H7 (cell line): ENCODE measurements around the gene GATAD2A. TPM values are rescaled to one million over a fixed set of nuclear protein-coding genes. Genes with fewer than 3 reads are reported as not detected.

Source experiments
- DNase-seq: peaks from one replicate; pipeline ENCODE4 v3.0.0; 2012
- H3K27me3 ChIP-seq: 2 replicates; pipeline ENCODE4 v1.6.0; 2011; ENCODE audit warnings: mild to moderate bottlenecking, low read length; ENCODE audit not compliant: control insufficient read depth, insufficient read depth
- H3K36me3 ChIP-seq: replicated peaks from 2 replicates; pipeline ENCODE4 v1.5.1; 2011; ENCODE audit warnings: low read length; ENCODE audit not compliant: control insufficient read depth, insufficient read depth
- H3K4me3 ChIP-seq: 2 replicates; pipeline ENCODE4 v1.5.1; 2011; ENCODE audit warnings: low read depth, mild to moderate bottlenecking, control low read depth, low read length, moderate library complexity; ENCODE audit not compliant: insufficient read depth
- total RNA-seq: library from RNA; depleted of rRNA; stranded (reverse); fragments of >200 nt; shearing (Covaris generic); gene quantifications from 2 replicates; pipeline ENCODE4 v1.2.3, GENCODE V29; 2014

The GATAD2A gene
- total RNA-seq, 1 experiment from 2014 or later: 104 TPM

DNA sequence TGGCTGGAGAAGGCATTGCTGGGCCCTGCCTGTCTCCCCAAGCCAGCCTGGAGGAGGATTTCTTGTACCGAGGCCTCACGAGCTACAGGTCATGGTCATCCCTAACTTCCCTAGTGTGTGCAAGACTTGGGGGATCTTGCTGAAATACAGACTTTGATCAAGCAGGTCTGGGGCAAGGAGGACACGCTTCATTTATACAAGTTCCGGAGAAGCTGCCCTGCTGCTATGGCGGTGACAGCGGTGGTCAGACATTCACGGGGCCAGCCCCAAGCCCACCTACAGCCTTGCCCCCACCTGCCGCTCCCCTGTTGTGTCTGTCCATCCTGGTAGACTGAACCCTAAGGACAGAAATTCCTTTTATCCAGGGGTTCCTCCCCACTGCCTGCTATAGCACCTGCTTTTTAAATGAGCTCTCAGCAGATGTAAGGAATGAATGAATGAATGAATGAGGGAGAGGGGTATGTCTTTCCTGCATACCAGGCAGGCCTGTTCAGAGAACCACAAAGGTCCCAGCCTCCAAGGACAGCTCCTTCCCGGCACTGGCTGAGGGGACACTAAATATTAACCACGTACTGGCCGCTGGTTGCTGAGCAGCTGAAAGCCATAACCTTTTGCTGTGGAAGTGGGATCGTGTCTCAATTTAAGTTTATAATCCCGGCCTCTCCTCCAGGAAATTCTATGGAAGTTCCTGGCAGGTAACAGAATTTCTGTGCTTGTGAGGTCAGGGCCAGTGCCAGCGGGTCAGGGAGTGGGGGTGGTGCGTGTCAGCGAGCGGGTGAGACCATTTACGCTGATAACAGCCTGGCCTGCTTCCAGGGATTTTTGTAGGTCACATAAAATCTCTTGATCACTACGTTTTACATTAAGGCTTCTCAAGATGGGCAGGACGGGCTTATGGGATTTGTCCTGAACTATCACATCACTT lies 82.7 kb downstream of the GATAD2A start:
- no peak overlapping the region for H3K4me3 ChIP-seq
- DNase-seq: peak; percentile 62
- H3K27me3 ChIP-seq: no peaks in the 10 kb centered on the region
- H3K36me3 ChIP-seq: peaks cover 13% of the 10 kb centered on the region

DNA sequence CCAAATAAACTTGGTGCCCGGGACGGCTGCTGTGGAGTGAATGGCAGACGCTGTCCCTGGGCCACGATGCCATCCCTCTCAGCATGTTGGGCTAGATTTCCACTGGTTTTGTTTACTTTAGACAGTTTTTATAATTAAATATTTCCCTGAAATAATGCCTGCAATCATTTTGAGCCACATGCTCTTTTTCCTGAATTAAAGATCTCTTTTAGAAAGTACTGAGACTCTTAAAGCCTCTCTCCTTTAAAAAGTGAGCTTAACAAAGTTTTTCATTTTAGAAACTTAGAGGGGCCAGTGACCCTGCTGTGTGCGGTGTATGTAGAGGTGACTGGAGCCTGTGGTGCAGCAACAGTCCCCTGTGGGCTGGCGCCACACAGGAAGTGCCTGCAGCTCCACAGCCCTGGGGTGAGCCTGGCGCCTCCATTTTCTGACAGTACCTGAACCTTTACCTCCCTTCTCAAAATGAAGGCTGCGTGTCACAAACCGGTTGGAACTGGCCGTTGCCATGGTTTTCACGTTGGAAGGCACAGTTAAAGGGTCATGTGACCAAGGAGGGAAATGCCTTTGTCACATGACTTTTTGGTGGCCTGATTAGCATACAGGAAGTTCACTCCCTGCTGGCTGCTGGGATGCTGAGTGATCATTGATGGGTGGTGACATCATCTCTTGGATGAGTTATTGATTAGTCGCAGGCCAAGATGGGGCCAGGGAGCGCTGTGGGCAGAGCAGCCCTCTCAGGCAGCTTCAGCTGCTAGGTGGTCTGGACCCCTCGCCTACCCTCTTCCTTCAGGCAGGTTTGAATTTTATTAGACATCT lies 83.6 kb downstream of the GATAD2A start:
- H3K36me3 ChIP-seq: peaks cover 16% of the 10 kb centered on the region
- no peak overlapping the region for H3K4me3 ChIP-seq
- DNase-seq: peak; percentile 89
- no peaks in the 10 kb centered on the region for H3K27me3 ChIP-seq

- no peak overlapping the region for H3K4me3 ChIP-seq
- DNase-seq: no peak
- H3K27me3 ChIP-seq: no peaks in the 10 kb centered on the region
- H3K36me3 ChIP-seq: peaks cover 21% of the 10 kb centered on the region
These were observed 84.3 kb downstream of the GATAD2A start for GRCh38 chr19:19489804-19490204.

DNA sequence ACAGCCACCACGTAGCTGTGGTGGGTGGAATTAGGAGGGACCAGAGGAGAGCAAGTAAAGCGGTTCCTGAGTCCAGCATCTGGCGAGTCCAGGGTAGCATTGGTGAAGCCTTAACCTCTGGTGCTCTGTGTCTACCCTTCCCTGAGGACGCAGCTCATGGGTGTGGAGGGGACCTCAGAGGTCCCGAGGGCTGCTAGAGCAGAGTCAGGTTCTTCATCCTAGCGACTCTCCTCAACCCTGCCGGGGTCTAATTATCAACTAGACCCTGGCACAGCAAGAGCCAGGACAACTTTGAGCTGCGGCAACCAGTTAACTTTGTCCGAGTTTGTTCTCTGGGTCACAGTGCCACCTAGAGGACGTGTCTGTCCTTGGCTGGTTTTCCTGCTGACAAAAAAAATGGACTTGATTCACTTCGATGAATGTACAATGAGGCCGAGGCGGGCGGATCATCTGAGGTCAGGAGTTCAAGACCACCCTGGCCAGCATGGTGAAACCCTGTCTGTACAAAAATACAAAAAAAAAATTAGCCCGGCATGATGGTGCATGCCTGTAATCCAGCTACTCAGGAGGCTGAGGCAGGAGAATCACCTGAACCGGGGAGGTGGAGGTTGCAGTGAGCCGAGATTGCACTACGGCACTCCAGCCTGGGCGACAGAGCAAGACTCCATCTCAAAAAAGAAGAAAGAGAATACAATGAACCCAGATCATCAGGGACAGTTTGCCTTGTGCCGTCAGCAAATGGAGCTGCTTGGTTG lies 84.9 kb downstream of the GATAD2A start:
- no peak overlapping the region for H3K4me3 ChIP-seq

GRCh38 chr19:19491321-19492025 lies 86.0 kb downstream of the GATAD2A start:
- Histone ChIP-seq H3K36me3 (peaks cover 28% of the 10 kb centered on the region), H3K27me3 (no peaks in the 10 kb centered on the region), H3K4me3 (no peak overlapping the region)
- DNase-seq: peak; percentile 22

More for the DNA sequence above, 84.9 kb downstream of the GATAD2A start:
- Histone ChIP-seq H3K36me3 (peaks cover 21% of the 10 kb centered on the region), H3K27me3 (no peaks in the 10 kb centered on the region)
- DNase-seq: peak; percentile 91

GRCh38 chr19:19492026-19492610 lies 86.6 kb downstream of the GATAD2A start:
- H3K36me3 ChIP-seq: peaks cover 30% of the 10 kb centered on the region
- H3K4me3 ChIP-seq: no peak overlapping the region
- DNase-seq: no peak
- H3K27me3 ChIP-seq: no peaks in the 10 kb centered on the region

DNA sequence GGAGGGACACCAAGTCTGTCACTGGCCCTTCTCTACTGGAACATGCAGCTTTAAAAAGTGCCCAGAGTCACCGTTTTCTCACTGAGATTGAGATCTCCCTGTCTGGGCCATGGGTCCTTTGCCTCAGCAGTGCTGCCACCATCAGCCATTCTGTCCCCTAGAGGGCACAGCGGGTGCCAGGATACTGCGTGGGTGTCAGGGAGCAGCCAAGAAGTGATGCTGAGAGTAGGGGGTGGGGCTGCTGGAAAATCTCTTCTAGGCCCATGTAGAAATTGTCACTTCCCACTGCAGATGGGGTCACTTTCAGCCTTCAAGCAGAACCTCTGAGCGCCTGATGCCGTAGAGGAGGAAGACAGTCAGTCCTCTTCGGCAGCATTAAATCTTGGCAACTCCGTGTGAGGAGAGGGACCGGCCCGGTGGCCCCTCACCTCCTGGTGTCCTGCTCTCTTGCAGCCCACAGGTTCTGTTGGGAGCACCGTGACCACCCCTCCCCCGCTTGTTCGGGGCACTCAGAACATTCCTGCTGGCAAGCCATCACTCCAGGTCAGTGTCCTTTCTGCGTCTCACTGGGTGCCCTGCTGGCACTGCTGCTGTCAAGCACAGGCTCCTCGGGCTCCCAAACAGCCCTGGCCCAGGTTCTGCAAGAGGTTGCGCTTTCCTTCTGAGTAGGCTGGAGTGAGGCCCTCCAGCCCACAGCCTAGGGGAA lies 88.5 kb downstream of the GATAD2A start:
- H3K27me3 ChIP-seq: no peaks in the 10 kb centered on the region
- peaks cover 34% of the 10 kb centered on the region for H3K36me3 ChIP-seq
- no peak overlapping the region for H3K4me3 ChIP-seq
- DNase-seq: peak; percentile 48

GRCh38 chr19:19495614-19496603 lies 90.4 kb downstream of the GATAD2A start:
- DNase-seq: peak; percentile 56
- H3K36me3 ChIP-seq: peaks cover 37% of the 10 kb centered on the region
- H3K4me3 ChIP-seq: no peak overlapping the region
- H3K27me3 ChIP-seq: no peaks in the 10 kb centered on the region

DNA sequence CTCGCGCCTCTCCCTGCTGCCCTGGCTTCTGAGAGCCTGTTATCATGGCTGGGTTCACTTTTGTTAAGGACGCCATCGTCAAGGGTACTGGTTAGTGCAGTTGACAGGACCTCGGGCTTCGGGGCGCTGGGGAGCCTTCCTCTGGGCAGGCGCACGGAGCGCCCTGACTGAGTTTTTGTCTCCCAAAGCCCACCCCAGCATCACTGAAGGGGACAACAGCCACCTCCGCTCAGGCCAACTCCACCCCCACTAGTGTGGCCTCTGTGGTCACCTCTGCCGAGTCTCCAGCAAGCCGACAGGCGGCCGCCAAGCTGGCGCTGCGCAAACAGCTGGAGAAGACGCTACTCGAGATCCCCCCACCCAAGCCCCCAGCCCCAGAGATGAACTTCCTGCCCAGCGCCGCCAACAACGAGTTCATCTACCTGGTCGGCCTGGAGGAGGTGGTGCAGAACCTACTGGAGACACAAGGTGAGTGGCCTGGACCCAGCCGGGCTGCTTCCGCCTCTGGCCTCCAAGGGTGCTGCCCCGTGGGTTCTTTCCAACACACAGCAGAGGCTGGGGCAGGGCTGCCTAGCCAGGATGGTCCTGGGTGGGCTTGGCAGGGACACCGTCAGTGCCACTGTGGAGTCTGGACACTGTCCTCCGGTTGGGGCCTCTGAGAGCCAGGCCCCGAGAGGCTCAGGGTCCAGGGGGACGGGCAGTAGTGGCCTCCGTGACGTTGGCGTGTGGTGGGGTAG lies 92.9 kb downstream of the GATAD2A start:
- Histone ChIP-seq H3K4me3 (no peak overlapping the region), H3K36me3 (peaks cover 37% of the 10 kb centered on the region), H3K27me3 (no peaks in the 10 kb centered on the region)
- peak; percentile 48 for DNase-seq

- no peak overlapping the region for H3K4me3 ChIP-seq
- peaks cover 36% of the 10 kb centered on the region for H3K36me3 ChIP-seq
- no peaks in the 10 kb centered on the region for H3K27me3 ChIP-seq
- DNase-seq: no peak
These were observed 94.0 kb downstream of the GATAD2A start for GRCh38 chr19:19499272-19499995.

DNA sequence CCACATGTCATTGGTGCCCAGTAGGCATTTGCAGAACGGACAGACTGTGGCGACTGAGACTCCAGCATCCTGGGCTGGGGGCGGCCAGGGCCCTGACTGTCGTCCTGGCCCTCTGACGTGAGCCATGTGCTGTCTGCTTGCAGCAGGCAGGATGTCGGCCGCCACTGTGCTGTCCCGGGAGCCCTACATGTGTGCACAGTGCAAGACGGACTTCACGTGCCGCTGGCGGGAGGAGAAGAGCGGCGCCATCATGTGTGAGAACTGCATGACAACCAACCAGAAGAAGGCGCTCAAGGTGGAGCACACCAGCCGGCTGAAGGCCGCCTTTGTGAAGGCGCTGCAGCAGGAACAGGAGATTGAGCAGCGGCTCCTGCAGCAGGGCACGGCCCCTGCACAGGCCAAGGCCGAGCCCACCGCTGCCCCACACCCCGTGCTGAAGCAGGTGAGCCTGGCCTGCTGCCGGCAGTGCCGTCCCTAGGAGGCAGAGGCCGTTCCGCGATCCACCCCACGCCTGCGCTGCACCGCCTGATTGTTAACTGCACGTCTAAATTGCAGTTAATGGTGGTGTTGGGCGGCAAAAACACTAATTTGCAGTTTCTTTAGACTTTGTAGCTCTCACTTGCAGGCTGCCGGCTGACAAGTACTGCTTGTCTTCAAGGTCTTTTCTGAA lies 95.6 kb downstream of the GATAD2A start:
- H3K27me3 ChIP-seq: no peaks in the 10 kb centered on the region
- no peak overlapping the region for H3K4me3 ChIP-seq
- DNase-seq: peak; percentile 72
- peaks cover 32% of the 10 kb centered on the region for H3K36me3 ChIP-seq
